ENCODE results near the gene ADH1C.

The ADH1C gene

DNA sequence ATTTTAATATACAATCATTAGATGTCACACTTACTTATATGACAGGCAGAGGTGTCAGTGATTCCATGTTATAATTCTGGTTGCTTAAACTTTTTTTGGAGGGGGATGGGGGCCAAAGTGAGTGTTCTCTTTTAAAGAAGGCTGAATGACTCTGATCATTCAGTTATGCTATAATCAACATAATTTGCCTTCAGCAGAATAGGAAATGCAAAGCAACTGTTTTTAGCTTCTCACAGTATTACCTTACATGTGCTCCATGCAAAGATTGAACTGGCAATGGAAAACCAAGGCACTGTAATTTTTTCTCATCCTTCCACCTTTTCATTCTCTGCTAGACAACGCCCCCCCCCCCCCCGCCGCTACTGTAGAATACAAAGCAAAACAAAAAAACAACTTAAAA lies 13.4 kb downstream of the ADH1C start:
- TF ChIP-seq, protein P1, sequence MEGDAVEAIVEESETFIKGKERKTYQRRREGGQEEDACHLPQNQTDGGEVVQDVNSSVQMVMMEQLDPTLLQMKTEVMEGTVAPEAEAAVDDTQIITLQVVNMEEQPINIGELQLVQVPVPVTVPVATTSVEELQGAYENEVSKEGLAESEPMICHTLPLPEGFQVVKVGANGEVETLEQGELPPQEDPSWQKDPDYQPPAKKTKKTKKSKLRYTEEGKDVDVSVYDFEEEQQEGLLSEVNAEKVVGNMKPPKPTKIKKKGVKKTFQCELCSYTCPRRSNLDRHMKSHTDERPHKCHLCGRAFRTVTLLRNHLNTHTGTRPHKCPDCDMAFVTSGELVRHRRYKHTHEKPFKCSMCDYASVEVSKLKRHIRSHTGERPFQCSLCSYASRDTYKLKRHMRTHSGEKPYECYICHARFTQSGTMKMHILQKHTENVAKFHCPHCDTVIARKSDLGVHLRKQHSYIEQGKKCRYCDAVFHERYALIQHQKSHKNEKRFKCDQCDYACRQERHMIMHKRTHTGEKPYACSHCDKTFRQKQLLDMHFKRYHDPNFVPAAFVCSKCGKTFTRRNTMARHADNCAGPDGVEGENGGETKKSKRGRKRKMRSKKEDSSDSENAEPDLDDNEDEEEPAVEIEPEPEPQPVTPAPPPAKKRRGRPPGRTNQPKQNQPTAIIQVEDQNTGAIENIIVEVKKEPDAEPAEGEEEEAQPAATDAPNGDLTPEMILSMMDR (IDR thresholded peaks at IDR 0.05; ENCODE audit: control extremely low read depth, extremely low read depth, low read depth, missing control alignments) = no peak
- ChIA-PET CTCF (no interaction called here), POLR2A (no interaction called here)
- DNase-seq (ENCODE audit: extremely low spot score) = no peak

DNA sequence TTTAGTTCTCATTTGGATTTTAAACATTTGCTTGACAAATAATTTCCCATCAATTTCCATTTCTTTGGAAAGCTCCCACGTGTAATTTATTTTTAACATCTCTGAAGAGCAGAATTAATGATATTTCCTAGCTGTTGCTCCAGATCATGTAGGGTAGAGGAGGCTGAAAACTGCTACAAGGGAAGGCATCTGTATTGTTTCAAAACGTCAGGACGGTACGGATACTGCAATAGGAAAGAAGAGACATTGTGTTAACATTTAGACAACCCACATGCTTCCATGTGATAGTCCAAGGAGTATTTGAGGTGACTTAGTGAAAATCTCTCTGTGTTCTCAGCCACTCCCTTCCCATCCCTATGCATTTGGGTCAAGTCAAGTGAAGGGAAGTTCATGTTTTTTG lies 16.0 kb downstream of the ADH1C start:
- CTCF ChIA-PET = no interaction called here
- POLR2A ChIA-PET = no interaction called here
- TF ChIP-seq, protein P1 (IDR thresholded peaks at IDR 0.05; ENCODE audit: control extremely low read depth, extremely low read depth, low read depth, missing control alignments) = no peak
- no peak for DNase-seq (ENCODE audit: extremely low spot score)

DNA sequence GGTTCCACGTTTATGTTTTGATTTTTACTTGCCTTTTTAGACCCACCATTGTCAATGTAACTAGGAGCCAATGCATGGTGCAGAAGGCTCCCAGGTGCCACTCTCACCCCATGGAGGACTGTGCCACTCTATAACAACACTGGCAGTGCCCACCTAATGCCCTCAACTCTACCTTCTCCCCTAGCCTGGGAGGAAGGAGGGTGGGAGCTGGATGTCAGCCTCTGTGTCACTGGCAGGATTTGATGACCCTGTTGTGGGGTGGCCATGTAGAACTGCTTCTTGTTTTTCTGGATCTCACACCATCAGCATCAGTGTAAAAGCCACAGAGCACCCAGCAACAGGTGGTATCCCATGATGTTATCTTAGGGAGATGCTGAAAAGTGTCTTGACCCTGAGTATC lies 17.7 kb downstream of the ADH1C start:
- DNase-seq (ENCODE audit: extremely low spot score) = no peak
- ChIA-PET CTCF (no interaction called here), POLR2A (no interaction called here)
- TF ChIP-seq, protein P1 (IDR thresholded peaks at IDR 0.05; ENCODE audit: control extremely low read depth, extremely low read depth, low read depth, missing control alignments) = no peak

DNA sequence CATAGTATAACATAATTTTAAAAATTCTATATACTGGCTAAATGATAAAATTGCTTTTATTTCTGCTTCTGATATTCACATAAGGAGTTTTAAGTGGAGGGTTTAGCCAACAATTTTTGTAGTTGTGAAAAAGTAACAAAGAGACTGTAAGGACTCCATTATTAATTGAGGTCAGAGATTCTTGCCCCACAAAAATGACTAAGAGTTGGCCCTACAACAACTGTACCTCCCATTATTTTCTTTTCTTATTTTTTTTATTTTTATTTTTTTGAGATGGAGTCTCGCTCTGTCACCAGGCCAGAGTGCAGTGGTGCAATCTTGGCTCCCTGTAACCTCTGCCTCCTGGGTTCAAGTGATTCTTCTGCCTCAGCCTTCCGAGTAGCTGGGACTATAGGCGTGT lies 21.9 kb downstream of the ADH1C start:
- POLR2A ChIA-PET = no interaction called here
- TF ChIP-seq, protein P1 (IDR thresholded peaks at IDR 0.05; ENCODE audit: control extremely low read depth, extremely low read depth, low read depth, missing control alignments) = no peak
- CTCF ChIA-PET = no interaction called here
- no peak for DNase-seq (ENCODE audit: extremely low spot score)

DNA sequence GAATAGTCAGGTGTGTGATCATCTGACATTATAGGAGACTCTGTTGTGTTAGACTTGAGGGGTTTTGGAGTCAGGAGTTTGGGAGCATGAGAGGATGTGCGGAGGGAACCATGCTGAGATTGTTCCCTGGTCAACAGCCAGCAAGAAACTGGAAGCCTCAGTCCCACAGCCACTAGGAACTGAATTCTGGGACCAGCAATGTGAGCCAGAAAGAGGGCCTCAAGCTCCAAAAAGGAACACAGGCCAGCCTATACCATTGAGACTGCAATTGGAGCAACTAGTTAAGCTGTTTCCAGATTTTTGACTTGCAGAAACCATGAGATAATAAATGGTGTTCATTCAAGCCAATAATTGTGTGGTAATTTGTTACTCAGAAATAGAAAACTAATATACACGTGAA lies 22.7 kb downstream of the ADH1C start:
- CTCF ChIA-PET = no interaction called here

DNA sequence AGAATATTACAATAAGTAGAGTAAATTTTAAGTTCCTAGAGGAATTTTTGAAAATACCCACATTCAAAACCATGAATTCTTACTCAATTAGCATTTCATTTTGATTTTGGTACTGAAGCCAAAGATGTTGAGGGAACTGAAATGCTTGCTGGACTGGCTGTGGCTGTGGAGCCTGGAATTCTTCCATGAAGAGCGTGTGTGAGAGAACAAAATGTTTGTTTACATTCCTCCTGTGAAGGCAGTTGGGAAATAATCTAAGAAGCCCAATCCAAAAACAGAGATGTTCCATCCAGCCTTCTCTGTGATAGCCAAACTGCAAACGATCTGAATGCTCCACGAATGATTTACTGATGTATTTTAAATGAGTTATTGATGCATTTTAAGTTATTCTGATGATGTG lies 27.6 kb downstream of the ADH1C start:
- DNase-seq (ENCODE audit: extremely low spot score) = no peak
- POLR2A ChIA-PET = no interaction called here

More for the DNA sequence above, 22.7 kb downstream of the ADH1C start:
- POLR2A ChIA-PET = no interaction called here
- DNase-seq (ENCODE audit: extremely low spot score) = no peak
- TF ChIP-seq, protein P1 (IDR thresholded peaks at IDR 0.05; ENCODE audit: control extremely low read depth, extremely low read depth, low read depth, missing control alignments) = no peak

More for the DNA sequence above, 27.6 kb downstream of the ADH1C start:
- CTCF ChIA-PET = no interaction called here
- TF ChIP-seq, protein P1 (IDR thresholded peaks at IDR 0.05; ENCODE audit: control extremely low read depth, extremely low read depth, low read depth, missing control alignments) = no peak
